Astrocyte (in vitro differentiated cells and primary cell): ENCODE results near the gene PLEKHO2. TPM values are rescaled to one million over a fixed set of nuclear protein-coding genes. Genes with fewer than 3 reads are reported as not detected.

Experiments used
- DNase-seq: peaks from one replicate; pipeline ENCODE4 v3.0.0-alpha.2; 2010; ENCODE audit warnings: low read depth
- FAIRE-seq: peaks from 2 replicates; lab custom pipeline; 2011; peaks lifted over from hg19 to GRCh38; lab: Jason Lieb, UNC
- H2AFZ ChIP-seq: 2 replicates; pipeline ENCODE4 v1.6.0; 2012; ENCODE audit warnings: low read depth, low read length, inconsistent platforms
- H3K27ac ChIP-seq: 2 replicates; pipeline ENCODE4 v1.5.1; 2011; ENCODE audit warnings: low read depth, low read length, inconsistent platforms
- H3K27me3 ChIP-seq: 2 replicates; pipeline ENCODE4 v1.6.0; 2011; ENCODE audit warnings: low read length, inconsistent platforms; ENCODE audit not compliant: insufficient read depth
- H3K36me3 ChIP-seq: 2 replicates; pipeline ENCODE4 v1.5.1; 2011; ENCODE audit warnings: low read length, inconsistent platforms; ENCODE audit not compliant: insufficient read depth
- H3K4me1 ChIP-seq: 2 replicates; pipeline ENCODE4 v1.5.1; 2011; ENCODE audit warnings: low read length, inconsistent platforms; ENCODE audit not compliant: insufficient read depth
- H3K4me2 ChIP-seq: 2 replicates; pipeline ENCODE4 v1.6.0; 2012; ENCODE audit warnings: low read length, inconsistent platforms
- H3K4me3 ChIP-seq: 2 replicates; pipeline ENCODE4 v1.5.1; 2011; ENCODE audit warnings: low read depth, mild to moderate bottlenecking, low read length, inconsistent platforms; ENCODE audit not compliant: insufficient read depth
- H3K79me2 ChIP-seq: 2 replicates; pipeline ENCODE4 v1.6.0; 2012; ENCODE audit warnings: mild to moderate bottlenecking, low read length, inconsistent platforms; ENCODE audit not compliant: insufficient read depth
- H3K9ac ChIP-seq: 2 replicates; pipeline ENCODE4 v1.6.0; 2012; ENCODE audit warnings: mild to moderate bottlenecking, low read length, inconsistent platforms
- H3K9me3 ChIP-seq: 2 replicates; pipeline ENCODE4 v1.5.1; 2012; ENCODE audit warnings: low read depth, mild to moderate bottlenecking, low read length, inconsistent platforms; ENCODE audit not compliant: insufficient read depth
- H4K20me1 ChIP-seq: 2 replicates; pipeline ENCODE4 v1.6.0; 2012; ENCODE audit warnings: low read length, inconsistent platforms; ENCODE audit not compliant: insufficient read depth
- H3K27ac Mint-ChIP-seq: one replicate; pipeline ENCODE4 v1.8.0; 2021; ENCODE audit warnings: mild to moderate bottlenecking, mixed read lengths; ENCODE audit not compliant: unreplicated experiment
- H3K27me3 Mint-ChIP-seq: one replicate; pipeline ENCODE4 v1.8.0; 2021; ENCODE audit warnings: low read depth, mixed read lengths; ENCODE audit not compliant: unreplicated experiment
- H3K36me3 Mint-ChIP-seq: one replicate; pipeline ENCODE4 v1.8.0; 2021; ENCODE audit warnings: low read depth, mixed read lengths; ENCODE audit not compliant: unreplicated experiment
- H3K4me1 Mint-ChIP-seq: one replicate; pipeline ENCODE4 v1.8.0; 2021; ENCODE audit warnings: low read depth, mixed read lengths; ENCODE audit not compliant: unreplicated experiment
- H3K4me3 Mint-ChIP-seq: one replicate; pipeline ENCODE4 v1.8.0; 2021; ENCODE audit warnings: mild to moderate bottlenecking, moderate library complexity, mixed read lengths; ENCODE audit not compliant: unreplicated experiment
- H3K9me3 Mint-ChIP-seq: one replicate; pipeline ENCODE4 v1.8.0; 2021; ENCODE audit warnings: mild to moderate bottlenecking, mixed read lengths; ENCODE audit not compliant: unreplicated experiment
- CTCF ChIP-seq: IDR thresholded peaks from 2 replicates; pipeline ENCODE4 v1.5.1; 2011; ENCODE audit warnings: low read depth, mild to moderate bottlenecking, inconsistent platforms, low read length, moderate library complexity; ENCODE audit not compliant: insufficient read depth
- EZH2 ChIP-seq: IDR thresholded peaks from 2 replicates; pipeline ENCODE4 v1.6.1; 2012; ENCODE audit warnings: mild to moderate bottlenecking, low read length, inconsistent platforms; ENCODE audit not compliant: insufficient read depth
- total RNA-seq: library from RNA; stranded (reverse); gene quantifications from 2 replicates; pipeline ENCODE4 v1.2.1, GENCODE V29; 2021

The PLEKHO2 gene
- total RNA-seq, 1 donor from 2014 or later = 11.5 TPM

GRCh38 chr15:64856429-64857145 lies 14.9 kb downstream of the PLEKHO2 start:
- DNase-seq = peak; percentile 50
- Mint-ChIP-seq H3K36me3 (peaks cover 20% of the 10 kb centered on the region), H3K4me1 (peaks cover 43% of the 10 kb centered on the region), H3K27ac (peak overlapping the region; percentile 85), H3K9me3 (no peaks in the 10 kb centered on the region), H3K4me3 (peak overlapping the region; percentile 61), H3K27me3 (no peaks in the 10 kb centered on the region)
- Histone ChIP-seq H2AFZ (no peak overlapping the region), H3K4me2 (no peak overlapping the region), H3K4me3 (no peak overlapping the region), H3K27ac (no peak overlapping the region), H3K36me3 (no peaks in the 10 kb centered on the region), H4K20me1 (peaks cover 46% of the 10 kb centered on the region), H3K79me2 (peaks cover 25% of the 10 kb centered on the region), H3K27me3 (no peaks in the 10 kb centered on the region), H3K4me1 (peaks cover 18% of the 10 kb centered on the region), H3K9me3 (no peaks in the 10 kb centered on the region), H3K9ac (no peak overlapping the region)
- TF ChIP-seq EZH2 (no peak), CTCF (no peak)
- FAIRE-seq = no peak

- Mint-ChIP-seq H3K27ac (peak overlapping the region; percentile 85), H3K27me3 (no peaks in the 10 kb centered on the region), H3K9me3 (no peaks in the 10 kb centered on the region), H3K4me1 (peaks cover 38% of the 10 kb centered on the region), H3K4me3 (peak overlapping the region; percentile 15), H3K36me3 (peaks cover 24% of the 10 kb centered on the region)
- Histone ChIP-seq H2AFZ (no peak overlapping the region), H3K4me2 (no peak overlapping the region), H3K4me3 (no peak overlapping the region), H3K36me3 (no peaks in the 10 kb centered on the region), H3K9me3 (no peaks in the 10 kb centered on the region), H4K20me1 (peaks cover 49% of the 10 kb centered on the region), H3K4me1 (peaks cover 14% of the 10 kb centered on the region), H3K79me2 (peaks cover 25% of the 10 kb centered on the region), H3K9ac (no peak overlapping the region), H3K27ac (no peak overlapping the region), H3K27me3 (no peaks in the 10 kb centered on the region)
- DNase-seq = peak; percentile 73
- TF ChIP-seq EZH2 (no peak), CTCF (no peak)
- FAIRE-seq = no peak
Measured at GRCh38 chr15:64857421-64857820, 15.7 kb downstream of the PLEKHO2 start.

GRCh38 chr15:64858021-64858575 lies 16.4 kb downstream of the PLEKHO2 start:
- H3K27ac ChIP-seq = no peak overlapping the region
- no peak overlapping the region for H3K9ac ChIP-seq
- no peak overlapping the region for H2AFZ ChIP-seq
- H3K4me1 ChIP-seq = peaks cover 14% of the 10 kb centered on the region
- FAIRE-seq (no peak), DNase-seq (no peak)
- Mint-ChIP-seq H3K9me3 (no peaks in the 10 kb centered on the region), H3K4me3 (no peak overlapping the region), H3K27me3 (no peaks in the 10 kb centered on the region), H3K4me1 (peaks cover 39% of the 10 kb centered on the region), H3K36me3 (peaks cover 25% of the 10 kb centered on the region), H3K27ac (peak overlapping the region; percentile 41)
- H3K36me3 ChIP-seq = no peaks in the 10 kb centered on the region
- H3K9me3 ChIP-seq = no peaks in the 10 kb centered on the region
- H3K4me3 ChIP-seq = no peak overlapping the region
- H3K79me2 ChIP-seq = peaks cover 25% of the 10 kb centered on the region
- H3K27me3 ChIP-seq = no peaks in the 10 kb centered on the region
- H3K4me2 ChIP-seq = no peak overlapping the region
- TF ChIP-seq EZH2 (no peak), CTCF (no peak)
- H4K20me1 ChIP-seq = peaks cover 50% of the 10 kb centered on the region
